Neural progenitor cell (in vitro differentiated cells): ENCODE measurements around the gene PAK6. TPM values are rescaled to one million over a fixed set of nuclear protein-coding genes. Genes with fewer than 3 reads are reported as not detected.

Experiments
- DNase-seq: peaks from one replicate; pipeline ENCODE4 v3.0.0-alpha.2; 2016; ENCODE audit warnings: low spot score
- H2AFZ ChIP-seq: fragments of 200-600 bp; sonication (generic); replicated peaks from 2 replicates; pipeline ENCODE4 v1.6.1; 2016; ENCODE audit warnings: antibody characterized with exemption
- H3F3A ChIP-seq: fragments of 200-600 bp; sonication (generic); 2 replicates; pipeline ENCODE4 v1.6.1; 2016; ENCODE audit warnings: antibody characterized with exemption, low read depth
- H3K27ac ChIP-seq: fragments of 200-600 bp; sonication (generic); 2 replicates; pipeline ENCODE4 v1.5.1; 2016; ENCODE audit warnings: mild to moderate bottlenecking
- H3K27me3 ChIP-seq: fragments of 200-600 bp; sonication (generic); 2 replicates; pipeline ENCODE4 v1.6.1; 2016; ENCODE audit warnings: mild to moderate bottlenecking, moderate library complexity
- H3K36me3 ChIP-seq: fragments of 200-600 bp; sonication (generic); 2 replicates; pipeline ENCODE4 v1.5.1; 2016
- H3K4me1 ChIP-seq: fragments of 200-600 bp; sonication (generic); 2 replicates; pipeline ENCODE4 v1.6.1; 2016; ENCODE audit warnings: mixed run types
- H3K4me2 ChIP-seq: fragments of 200-600 bp; sonication (generic); 2 replicates; pipeline ENCODE4 v1.6.1; 2016
- H3K4me3 ChIP-seq: fragments of 200-600 bp; sonication (generic); 2 replicates; pipeline ENCODE4 v1.5.1; 2016
- H3K79me2 ChIP-seq: fragments of 200-600 bp; sonication (generic); 2 replicates; pipeline ENCODE4 v1.6.1; 2016; ENCODE audit warnings: low read depth
- H3K9ac ChIP-seq: fragments of 200-600 bp; sonication (generic); 2 replicates; pipeline ENCODE4 v1.6.1; 2016
- H3K9me3 ChIP-seq: fragments of 200-600 bp; sonication (generic); 2 replicates; pipeline ENCODE4 v1.5.1; 2016; ENCODE audit warnings: low read depth
- H4K20me1 ChIP-seq: fragments of 200-600 bp; sonication (generic); 2 replicates; pipeline ENCODE4 v1.6.1; 2016; ENCODE audit warnings: low read depth
- H3K27ac Mint-ChIP-seq: 3 replicates; pipeline ENCODE4 v1.8.0; 2021; ENCODE audit warnings: mixed read lengths
- H3K27me3 Mint-ChIP-seq: 2 replicates; pipeline ENCODE4 v1.8.0; 2022; ENCODE audit warnings: low read depth, mild to moderate bottlenecking, inconsistent platforms, moderate library complexity, mixed read lengths; ENCODE audit not compliant: insufficient read depth
- H3K36me3 Mint-ChIP-seq: 3 replicates; pipeline ENCODE4 v1.8.0; 2021; ENCODE audit warnings: mixed read lengths
- H3K4me1 Mint-ChIP-seq: 3 replicates; pipeline ENCODE4 v1.8.0; 2021; ENCODE audit warnings: mixed read lengths
- H3K4me3 Mint-ChIP-seq: 3 replicates; pipeline ENCODE4 v1.8.0; 2021; ENCODE audit warnings: mild to moderate bottlenecking, moderate library complexity, mixed read lengths
- H3K9me3 Mint-ChIP-seq: 3 replicates; pipeline ENCODE4 v1.8.0; 2020; ENCODE audit warnings: mixed read lengths
- EZH2 ChIP-seq: fragments of 200-600 bp; sonication (generic); IDR thresholded peaks from 2 replicates; pipeline ENCODE4 v1.6.1; 2017; ENCODE audit warnings: antibody characterized with exemption, mild to moderate bottlenecking, moderate library complexity
- EZH2phosphoT487 ChIP-seq: fragments of 200-600 bp; sonication (generic); IDR thresholded peaks from 2 replicates; pipeline ENCODE4 v1.6.1; 2017; ENCODE audit warnings: antibody characterized with exemption
- total RNA-seq: library from RNA; depleted of rRNA; stranded (reverse); fragments of >200 nt; gene quantifications from 2 replicates; pipeline ENCODE4 v1.2.3, GENCODE V29; 2015; ENCODE audit warnings: low replicate concordance
- TF ChIP-seq, protein P1 (sequence below): fragments of 200-600 bp; sonication (generic); IDR thresholded peaks from 2 replicates; pipeline ENCODE4 v1.5.1; 2017; ENCODE audit warnings: antibody characterized with exemption, mild to moderate bottlenecking

The PAK6 gene
- total RNA-seq, 1 donor from 2014 or later, result not detected

DNA sequence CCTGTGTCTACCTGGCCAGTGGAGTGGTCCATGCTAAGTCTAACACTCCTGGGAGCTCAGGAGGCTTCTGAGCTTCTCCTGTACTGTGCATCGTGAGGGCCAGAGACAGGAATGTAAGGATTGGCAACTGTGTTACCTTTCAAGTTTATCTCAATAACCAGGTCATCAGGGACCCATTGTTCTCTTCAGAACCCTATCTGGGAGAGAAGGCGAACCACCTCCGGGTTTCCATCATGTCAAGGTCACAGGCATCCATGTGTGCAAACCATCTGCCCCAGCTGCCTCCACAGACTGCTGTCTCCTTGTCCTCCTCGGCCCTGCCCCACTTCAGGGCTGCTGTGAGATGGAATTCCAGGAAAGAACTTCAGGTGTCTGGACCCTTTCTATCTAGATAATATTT lies 38.1 kb downstream of the PAK6 start:
- no peak for DNase-seq
- Histone ChIP-seq H3K4me2 (no peak overlapping the region), H3K9ac (no peak overlapping the region), H3K9me3 (no peaks in the 10 kb centered on the region), H3K27me3 (peaks cover 52% of the 10 kb centered on the region), H3F3A (peaks cover 15% of the 10 kb centered on the region), H3K36me3 (no peaks in the 10 kb centered on the region), H3K4me1 (peaks cover 14% of the 10 kb centered on the region), H3K79me2 (no peaks in the 10 kb centered on the region), H3K4me3 (no peak overlapping the region), H2AFZ (no peak overlapping the region), H4K20me1 (peaks cover 19% of the 10 kb centered on the region), H3K27ac (no peak overlapping the region)
- H3K36me3 Mint-ChIP-seq, result no peaks in the 10 kb centered on the region
- H3K4me1 Mint-ChIP-seq, result peaks cover 43% of the 10 kb centered on the region
- H3K27me3 Mint-ChIP-seq, result peaks cover 41% of the 10 kb centered on the region
- TF ChIP-seq EZH2, result no peak
- TF ChIP-seq EZH2phosphoT487, result no peak
- TF ChIP-seq, protein P1, sequence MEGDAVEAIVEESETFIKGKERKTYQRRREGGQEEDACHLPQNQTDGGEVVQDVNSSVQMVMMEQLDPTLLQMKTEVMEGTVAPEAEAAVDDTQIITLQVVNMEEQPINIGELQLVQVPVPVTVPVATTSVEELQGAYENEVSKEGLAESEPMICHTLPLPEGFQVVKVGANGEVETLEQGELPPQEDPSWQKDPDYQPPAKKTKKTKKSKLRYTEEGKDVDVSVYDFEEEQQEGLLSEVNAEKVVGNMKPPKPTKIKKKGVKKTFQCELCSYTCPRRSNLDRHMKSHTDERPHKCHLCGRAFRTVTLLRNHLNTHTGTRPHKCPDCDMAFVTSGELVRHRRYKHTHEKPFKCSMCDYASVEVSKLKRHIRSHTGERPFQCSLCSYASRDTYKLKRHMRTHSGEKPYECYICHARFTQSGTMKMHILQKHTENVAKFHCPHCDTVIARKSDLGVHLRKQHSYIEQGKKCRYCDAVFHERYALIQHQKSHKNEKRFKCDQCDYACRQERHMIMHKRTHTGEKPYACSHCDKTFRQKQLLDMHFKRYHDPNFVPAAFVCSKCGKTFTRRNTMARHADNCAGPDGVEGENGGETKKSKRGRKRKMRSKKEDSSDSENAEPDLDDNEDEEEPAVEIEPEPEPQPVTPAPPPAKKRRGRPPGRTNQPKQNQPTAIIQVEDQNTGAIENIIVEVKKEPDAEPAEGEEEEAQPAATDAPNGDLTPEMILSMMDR, result no peak
- peak overlapping the region; percentile 72 for H3K27ac Mint-ChIP-seq
- H3K4me3 Mint-ChIP-seq, result no peak overlapping the region
- no peaks in the 10 kb centered on the region for H3K9me3 Mint-ChIP-seq

DNA sequence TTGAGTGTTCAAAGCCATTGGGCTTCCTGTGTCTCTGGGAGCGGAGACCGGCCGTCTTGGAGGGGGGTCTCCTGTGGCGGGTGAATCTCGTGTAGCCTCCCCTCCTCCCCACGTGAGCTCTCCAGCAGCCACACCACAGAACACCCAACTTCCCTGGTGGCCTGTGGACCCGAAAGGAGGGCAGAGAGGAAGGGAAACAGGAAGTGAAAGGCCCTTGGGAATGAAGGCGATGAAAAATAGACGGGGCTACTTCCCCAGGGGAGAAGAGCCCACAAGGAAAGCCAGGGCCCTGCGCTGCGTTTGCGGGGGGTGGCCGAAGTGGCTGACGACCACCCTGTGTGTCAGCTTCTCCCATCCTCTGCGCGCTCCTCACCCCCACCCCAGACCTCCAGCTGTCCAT lies 38.6 kb downstream of the PAK6 start:
- Histone ChIP-seq H3K4me2 (no peak overlapping the region), H3K4me3 (no peak overlapping the region), H3K27ac (no peak overlapping the region), H3K9me3 (no peaks in the 10 kb centered on the region), H2AFZ (no peak overlapping the region), H3F3A (peaks cover 15% of the 10 kb centered on the region), H4K20me1 (peaks cover 19% of the 10 kb centered on the region), H3K79me2 (no peaks in the 10 kb centered on the region), H3K27me3 (peaks cover 57% of the 10 kb centered on the region), H3K9ac (no peak overlapping the region), H3K4me1 (peaks cover 18% of the 10 kb centered on the region), H3K36me3 (no peaks in the 10 kb centered on the region)
- H3K36me3 Mint-ChIP-seq, result no peaks in the 10 kb centered on the region
- peaks cover 40% of the 10 kb centered on the region for H3K4me1 Mint-ChIP-seq
- no peaks in the 10 kb centered on the region for H3K9me3 Mint-ChIP-seq
- H3K4me3 Mint-ChIP-seq, result no peak overlapping the region
- peaks cover 39% of the 10 kb centered on the region for H3K27me3 Mint-ChIP-seq
- no peak for TF ChIP-seq EZH2phosphoT487
- TF ChIP-seq, protein P1, result no peak
- no peak overlapping the region for H3K27ac Mint-ChIP-seq
- DNase-seq, result no peak

DNA sequence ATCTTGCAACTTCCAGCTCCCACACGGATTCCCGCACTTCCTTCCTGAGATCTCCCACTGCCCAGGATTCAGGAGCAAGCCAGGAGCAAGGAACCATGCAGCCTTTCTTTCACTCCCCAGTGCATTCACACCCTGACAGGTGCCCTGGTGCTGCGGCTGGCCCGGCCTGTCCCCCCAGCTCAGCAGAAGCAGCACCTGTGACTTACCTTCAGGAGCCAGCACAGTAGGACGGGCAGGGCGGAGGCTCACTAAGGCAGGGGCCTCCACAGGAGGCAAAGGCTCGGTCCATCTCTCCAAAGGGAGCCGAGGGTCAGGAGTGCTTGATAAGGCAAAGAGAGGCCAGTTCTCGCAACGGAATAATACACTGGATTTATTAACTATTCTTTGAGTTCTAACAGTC lies 39.2 kb downstream of the PAK6 start:
- Mint-ChIP-seq H3K36me3 (no peaks in the 10 kb centered on the region), H3K9me3 (no peaks in the 10 kb centered on the region), H3K4me3 (no peak overlapping the region), H3K27me3 (peaks cover 44% of the 10 kb centered on the region), H3K27ac (no peak overlapping the region), H3K4me1 (peaks cover 40% of the 10 kb centered on the region)
- DNase-seq, result no peak
- Histone ChIP-seq H3F3A (peaks cover 15% of the 10 kb centered on the region), H3K27ac (no peak overlapping the region), H4K20me1 (peaks cover 19% of the 10 kb centered on the region), H3K4me3 (no peak overlapping the region), H3K9me3 (no peaks in the 10 kb centered on the region), H3K9ac (no peak overlapping the region), H3K36me3 (no peaks in the 10 kb centered on the region), H3K4me1 (peaks cover 22% of the 10 kb centered on the region), H3K27me3 (peaks cover 63% of the 10 kb centered on the region), H3K79me2 (no peaks in the 10 kb centered on the region), H2AFZ (no peak overlapping the region), H3K4me2 (no peak overlapping the region)
- TF ChIP-seq EZH2phosphoT487, result no peak
- TF ChIP-seq EZH2, result no peak

DNA sequence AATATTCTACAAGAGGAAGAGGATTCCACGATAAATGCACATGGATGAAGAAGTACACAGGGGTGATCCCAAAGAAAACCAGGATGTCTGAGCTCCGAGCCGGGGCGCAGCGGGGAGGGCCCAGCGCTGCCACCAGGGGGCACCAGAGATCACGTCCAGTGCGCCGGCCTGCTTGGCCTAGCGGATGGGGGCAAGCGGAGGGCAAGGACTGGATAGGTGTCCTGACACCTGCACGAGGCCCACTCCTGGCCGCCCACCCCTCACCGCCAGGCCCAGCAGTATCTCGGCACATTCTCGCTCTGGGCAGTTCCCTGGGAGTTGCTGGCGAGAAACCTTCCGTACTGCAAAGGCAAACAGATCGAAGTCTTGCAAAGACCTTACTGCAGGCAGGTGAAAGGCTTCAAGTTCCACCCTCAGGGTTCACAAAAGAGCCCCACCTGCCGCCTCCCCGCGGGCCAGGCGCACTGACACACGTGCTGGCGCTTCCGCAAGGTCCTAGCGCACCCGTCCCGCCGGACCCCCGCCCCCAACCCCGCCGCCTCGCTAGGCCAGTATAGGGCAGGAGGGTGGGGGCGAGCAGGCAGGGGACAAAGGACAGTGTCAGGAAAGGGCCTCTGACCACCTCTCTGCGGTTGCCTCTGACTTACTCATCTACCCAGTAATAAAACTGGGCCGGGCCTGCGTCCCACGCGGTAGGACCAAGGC lies 40.7 kb downstream of the PAK6 start:
- Mint-ChIP-seq H3K4me1 (peaks cover 45% of the 10 kb centered on the region), H3K36me3 (no peaks in the 10 kb centered on the region), H3K27me3 (peaks cover 54% of the 10 kb centered on the region), H3K9me3 (no peaks in the 10 kb centered on the region), H3K4me3 (no peak overlapping the region), H3K27ac (no peak overlapping the region)
- Histone ChIP-seq H3F3A (peaks cover 25% of the 10 kb centered on the region), H3K36me3 (no peaks in the 10 kb centered on the region), H3K4me2 (peak overlapping the region; percentile 68), H3K27me3 (peaks cover 79% of the 10 kb centered on the region), H2AFZ (no peak overlapping the region), H3K9me3 (no peaks in the 10 kb centered on the region), H3K79me2 (no peaks in the 10 kb centered on the region), H3K4me1 (peaks cover 22% of the 10 kb centered on the region), H3K27ac (no peak overlapping the region), H4K20me1 (peaks cover 23% of the 10 kb centered on the region), H3K9ac (no peak overlapping the region), H3K4me3 (peak overlapping the region; percentile 1)
- peak; percentile 84 for DNase-seq
- TF ChIP-seq, protein P1, result peak; percentile 98
- peak; percentile 15 for TF ChIP-seq EZH2phosphoT487
- no peak for TF ChIP-seq EZH2
